ENCODE measurements around the gene ROGDI. TPM values are rescaled to one million over a fixed set of nuclear protein-coding genes. Genes with fewer than 3 reads are reported as not detected.

Gene ROGDI
- total and polyA plus RNA-seq, 2 of the 13 experiments (the other 11 are each of a cell fraction or from before 2014, with no cell fraction given): 19.2 to 42.1 TPM

- no peak for TF ChIP-seq ZNF318 (CRISPR knock-in tag; IDR thresholded peaks at IDR 0.05)
- TF ChIP-seq ATF7 (IDR thresholded peaks at IDR 0.05): peak; percentile 90
- 0 out of 2 replicates have a peak, but pooled peaks have one; percentile 52 for TF ChIP-seq ATF7 (CRISPR knock-in tag; IDR thresholded peaks at IDR 0.05)
- no peak for TF ChIP-seq FOXK1 (CRISPR knock-in tag; IDR thresholded peaks at IDR 0.05; ENCODE audit: borderline replicate concordance, low read depth)
- TF ChIP-seq ZNF616 (CRISPR knock-in tag; IDR thresholded peaks at IDR 0.05; ENCODE audit: low read depth): no peak
- peak; percentile 67 for TF ChIP-seq IKZF4 (CRISPR knock-in tag; IDR thresholded peaks at IDR 0.05; ENCODE audit: borderline replicate concordance, low read depth, not compliant biosample characterization)
- no peak for TF ChIP-seq MBNL3 (CRISPR knock-in tag; conservative IDR thresholded peaks at IDR 0.05)
- no peak for TF ChIP-seq ZBTB1 (CRISPR knock-in tag; IDR thresholded peaks at IDR 0.05; ENCODE audit: borderline replicate concordance)
- TF ChIP-seq RCOR2 (CRISPR knock-in tag; IDR thresholded peaks at IDR 0.05): no peak
- no peak for TF ChIP-seq ZNF263 (CRISPR knock-in tag; IDR thresholded peaks at IDR 0.05)
- no peak for TF ChIP-seq ZNF569 (CRISPR knock-in tag; IDR thresholded peaks at IDR 0.05; ENCODE audit: borderline replicate concordance)
- TF ChIP-seq BCL6 (CRISPR knock-in tag; IDR thresholded peaks at IDR 0.05): 0 out of 2 replicates have a peak, but pooled peaks have one; percentile 9
- peak; percentile 36; the same call in 1 of the 2 replicates for TF ChIP-seq ZSCAN20 (CRISPR knock-in tag; IDR thresholded peaks at IDR 0.05; ENCODE audit: borderline replicate concordance)
- no peak for TF ChIP-seq ZNF512B (CRISPR knock-in tag; IDR thresholded peaks at IDR 0.05; ENCODE audit: borderline replicate concordance)
- TF ChIP-seq HDAC6 (IDR thresholded peaks at IDR 0.05; ENCODE audit: low read depth, low read length): no peak
- no peak for TF ChIP-seq IRX3 (CRISPR knock-in tag; IDR thresholded peaks at IDR 0.05; ENCODE audit: borderline replicate concordance, low read depth)
- TF ChIP-seq ZNF564 (CRISPR knock-in tag; IDR thresholded peaks at IDR 0.05): peak; percentile 68; the same call in 1 of the 2 replicates
- no peak for TF ChIP-seq EZH2 (conservative IDR thresholded peaks at IDR 0.05; ENCODE audit: low read depth, low read length)
These were observed 44.7 kb upstream of the ROGDI start, which contains the start of the genes GLYR1 and UBN1 (continued) for GRCh38 chr16:4846901-4847773.
